Measurements from ENCODE around the gene MROH2A.

GRCh38 chr2:233778030-233778429, at the start of gene MROH2A:
- TF ChIP-seq CTCF (IDR thresholded peaks at IDR 0.05) (no peak), ATF3 (CRISPR knock-in tag; conservative IDR thresholded peaks at IDR 0.05) (no peak), NR3C1 (CRISPR knock-in tag; conservative IDR thresholded peaks at IDR 0.05; ENCODE audit: low read depth) (no peak), PRDM15 (CRISPR knock-in tag; IDR thresholded peaks at IDR 0.05) (no peak)
